Testis (tissue), 3 donors: ENCODE measurements around the gene ARHGEF7. TPM values are rescaled to one million over a fixed set of nuclear protein-coding genes. Genes with fewer than 3 reads are reported as not detected.

ENCODE experiments used
- DNase-seq: peaks from one replicate; pipeline ENCODE4 v3.0.0-alpha.2; 2019
- H3K27ac ChIP-seq, 2 donors: fragments of 200-600 bp; sonication (generic); one replicate each; pipeline ENCODE4 v1.5.1; 2019
- H3K27me3 ChIP-seq: fragments of 200-600 bp; sonication (generic); one replicate; pipeline ENCODE4 v1.5.1; 2019
- H3K36me3 ChIP-seq: fragments of 200-600 bp; sonication (generic); one replicate; pipeline ENCODE4 v1.5.1; 2017; ENCODE audit warnings: low read depth; ENCODE audit errors: missing control alignments
- H3K4me1 ChIP-seq: fragments of 200-600 bp; sonication (generic); one replicate; pipeline ENCODE4 v1.5.1; 2019
- H3K4me3 ChIP-seq, 2 donors: fragments of 200-600 bp; sonication (generic); one replicate each; pipeline ENCODE4 v1.5.1; 2017 to 2019
- H3K9me3 ChIP-seq: fragments of 200-600 bp; sonication (generic); one replicate; pipeline ENCODE4 v1.5.1; 2017
- CTCF ChIP-seq, 3 experiments: fragments of 450-650 bp in 2 of 3; fragments of 200-600 bp in 1 of 3; sonication (generic) in 1 of 3; IDR thresholded peaks; one replicate each; pipeline ENCODE4 v1.5.1; 2016 to 2019; ENCODE audit warnings: antibody characterized with exemption in 3 of 3, mild to moderate bottlenecking in 2 of 3, moderate library complexity in 1 of 3
- POLR2A ChIP-seq: fragments of 450-650 bp; IDR thresholded peaks from one replicate; pipeline ENCODE4 v1.6.1; 2017; ENCODE audit warnings: antibody characterized with exemption, mild to moderate bottlenecking, moderate library complexity
- WGBS, 2 donors: methylation state at CpG; one replicate each; pipeline ENCODE4 v1.1.5; 2018; 5-methylcytosine and 5-hydroxymethylcytosine counted together
- intact Hi-C: fragments of 100-400 bp; cut with DNase I; formaldehyde crosslinking; loops from one replicate; pipeline ENCODE4 v1.15.1; 2023; ENCODE audit warnings: low total_unique reads
- polyA plus RNA-seq: library from polyadenylated mRNA; stranded (reverse); fragments of 350-450 nt; fragmentation: Illumina TruSeq; extraction: RNeasy Lipid Tissue Mini Kit (QIAGEN cat#74804); gene quantifications from one replicate; pipeline ENCODE4 v1.2.3, GENCODE V29; 2014; ENCODE audit warnings: low read depth, low replicate concordance; ENCODE audit not compliant: insufficient read depth
- total RNA-seq, 2 donors: library from RNA; depleted of rRNA; stranded (reverse); fragments of >200 nt; gene quantifications; one replicate each; pipeline ENCODE4 v1.2.3, GENCODE V29; 2016

Gene ARHGEF7
- total and polyA plus RNA-seq, 3 donors from 2014 or later: 73.6 to 136 (median 118) TPM

DNA sequence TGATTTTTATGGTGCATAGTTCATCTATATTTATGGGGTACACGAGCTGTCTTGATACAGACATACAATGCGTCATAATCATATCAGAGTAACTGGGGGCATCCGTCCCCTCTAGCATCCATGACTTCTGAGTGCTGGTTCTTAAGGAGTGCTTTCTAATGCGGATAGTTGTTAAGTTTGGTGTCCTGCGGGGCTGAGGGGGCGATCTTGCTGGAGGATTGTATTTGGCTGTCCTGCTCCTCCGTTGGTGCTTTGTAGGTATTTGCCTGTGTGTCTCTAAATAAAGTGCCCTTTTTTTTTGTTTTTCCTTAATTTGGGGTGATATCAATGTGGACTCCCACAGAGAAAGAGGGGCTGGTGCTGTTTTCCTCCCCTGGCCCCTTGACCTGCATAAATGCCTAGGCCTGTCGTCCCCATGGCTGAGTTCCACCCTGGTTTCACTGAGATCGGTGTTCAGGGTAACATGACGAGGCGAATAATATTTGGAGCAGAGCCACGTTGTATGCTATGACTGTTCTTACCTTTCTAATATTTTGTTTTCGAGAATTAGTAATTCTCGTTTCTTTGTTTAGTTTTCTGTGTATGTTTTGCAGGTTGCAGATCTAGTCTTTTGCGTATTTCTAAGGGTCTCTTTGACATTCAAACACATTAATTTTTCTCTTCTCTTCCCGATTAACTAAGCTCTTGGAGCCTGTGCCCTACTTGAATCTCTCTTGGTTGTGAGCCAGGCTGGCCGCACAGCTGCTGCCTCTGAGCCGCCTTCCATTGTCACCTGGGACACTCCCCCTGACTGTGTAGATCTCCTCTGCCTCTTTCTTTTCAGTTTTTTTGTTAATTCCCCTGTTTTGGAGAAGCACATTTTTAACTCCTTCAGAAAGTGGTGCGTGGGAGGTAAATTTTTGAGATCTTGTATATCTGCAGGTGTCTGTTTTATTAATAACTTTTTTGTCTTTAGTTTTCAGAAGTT lies 100.3 kb downstream of the ARHGEF7 start:
- no peaks in the 10 kb centered on the region for H3K36me3 ChIP-seq
- no peak for TF ChIP-seq POLR2A
- no peak for TF ChIP-seq CTCF (IDR thresholded peaks at IDR 0.05)
- intact Hi-C loops: loop anchor here (10.0 kb wide), 1 partner anchor 151 kb away; no protein-coding TSS in a partner anchor
- peak; percentile 53 for DNase-seq
- 79 to 80% methylated on average over 19 of the region's 19 CpGs for WGBS, 2 donors
- no peaks in the 10 kb centered on the region for H3K27me3 ChIP-seq
- peaks cover 44% of the 10 kb centered on the region for H3K4me1 ChIP-seq
- H3K4me3 ChIP-seq: no peak overlapping the region
- no peaks in the 10 kb centered on the region for H3K9me3 ChIP-seq
- H3K27ac ChIP-seq: no peak overlapping the region

GRCh38 chr13:111216166-111216960 lies 101.3 kb downstream of the ARHGEF7 start:
- intact Hi-C loops: loop anchor here (10.0 kb wide), 1 partner anchor 152 kb away; no protein-coding TSS in a partner anchor
- peak; percentile 70 for DNase-seq
- Histone ChIP-seq H3K27ac (peak overlapping the region; percentile 22 to 83), H3K9me3 (no peaks in the 10 kb centered on the region), H3K4me1 (peaks cover 38% of the 10 kb centered on the region), H3K27me3 (no peaks in the 10 kb centered on the region), H3K4me3 (no peak overlapping the region), H3K36me3 (no peaks in the 10 kb centered on the region)
- WGBS, 2 donors: 70 to 71% methylated on average over 13 to 15 of the region's 15 CpGs
- TF ChIP-seq CTCF (IDR thresholded peaks at IDR 0.05) (peak in 1 of 3 experiments; percentile 38), POLR2A (no peak)

DNA sequence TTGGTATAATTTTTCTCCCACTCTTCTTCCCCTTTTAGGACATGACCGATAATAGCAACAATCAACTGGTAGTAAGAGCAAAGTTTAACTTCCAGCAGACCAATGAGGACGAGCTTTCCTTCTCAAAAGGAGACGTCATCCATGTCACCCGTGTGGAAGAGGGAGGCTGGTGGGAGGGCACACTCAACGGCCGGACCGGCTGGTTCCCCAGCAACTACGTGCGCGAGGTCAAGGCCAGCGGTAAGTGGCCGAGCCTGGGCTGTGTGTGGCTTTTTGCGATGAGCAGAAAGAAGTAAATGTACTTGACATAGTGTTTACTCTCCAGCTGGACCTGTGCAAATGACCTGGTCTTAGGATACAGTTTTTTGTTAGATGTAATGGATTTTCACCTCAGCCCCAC lies 102.5 kb downstream of the ARHGEF7 start:
- DNase-seq: peak; percentile 87
- TF ChIP-seq CTCF (IDR thresholded peaks at IDR 0.05) (no peak), POLR2A (no peak)
- H3K27me3 ChIP-seq: no peaks in the 10 kb centered on the region
- H3K27ac ChIP-seq: peak overlapping the region; percentile 22 to 83
- no peaks in the 10 kb centered on the region for H3K36me3 ChIP-seq
- 22 to 35% methylated on average over 13 of the region's 13 CpGs for WGBS, 2 donors
- no peak overlapping the region for H3K4me3 ChIP-seq
- intact Hi-C loops: loop anchor here (10.0 kb wide), 1 partner anchor 153 kb away; no protein-coding TSS in a partner anchor
- peaks cover 33% of the 10 kb centered on the region for H3K4me1 ChIP-seq
- H3K9me3 ChIP-seq: no peaks in the 10 kb centered on the region

- Histone ChIP-seq H3K27ac (peak overlapping the region in 1 of 2 donors; percentile 83), H3K4me3 (no peak overlapping the region), H3K4me1 (peaks cover 33% of the 10 kb centered on the region), H3K36me3 (no peaks in the 10 kb centered on the region), H3K9me3 (no peaks in the 10 kb centered on the region), H3K27me3 (no peaks in the 10 kb centered on the region)
- no peak for DNase-seq
- WGBS, 2 donors: 31% methylated on average over 4 of the region's 4 CpGs
- intact Hi-C loops: loop anchor here (10.0 kb wide), 1 partner anchor 154 kb away; no protein-coding TSS in a partner anchor
- TF ChIP-seq POLR2A (no peak), CTCF (IDR thresholded peaks at IDR 0.05) (no peak)
Observed at GRCh38 chr13:111219280-111219679, 104.2 kb downstream of the ARHGEF7 start.
